HG02678 (cell line): ENCODE results near the gene TTC29.
"Not testable (repeated sequence)": the region's sequence is repeated elsewhere in the genome, so short reads cannot be mapped to it uniquely, and the experiment has no call there.

Experiments used
- ATAC-seq: cut with Tn5 transposase; IDR thresholded peaks from one replicate; pipeline ENCODE4 v1.9.1; 2021; ENCODE audit warnings: mild to moderate bottlenecking, moderate library complexity; ENCODE audit not compliant: unreplicated experiment

TTC29 gene

DNA sequence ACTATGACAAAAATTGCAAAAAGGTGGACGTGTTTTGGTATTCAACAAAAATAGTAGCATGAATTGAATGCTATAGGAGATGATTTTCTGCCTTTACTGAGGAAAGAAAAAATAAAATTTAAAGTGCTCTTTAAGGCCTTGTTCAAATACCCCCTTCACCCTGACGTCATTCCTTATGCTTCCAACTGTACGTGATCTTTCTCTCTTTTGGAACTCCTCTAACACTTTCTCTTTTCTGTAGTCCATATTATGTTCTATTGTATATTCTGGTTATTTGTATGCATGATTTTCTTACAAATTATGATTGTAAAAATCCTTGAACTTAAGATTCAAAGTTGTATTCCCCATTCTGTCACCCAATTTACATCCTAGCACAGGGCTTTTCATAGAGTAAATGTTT, 206.5 kb downstream of the TTC29 start:
- ATAC-seq = no peak

GRCh38 chr4:146723519-146723918, 222.1 kb downstream of the TTC29 start:
- ATAC-seq = not testable (repeated sequence)

DNA sequence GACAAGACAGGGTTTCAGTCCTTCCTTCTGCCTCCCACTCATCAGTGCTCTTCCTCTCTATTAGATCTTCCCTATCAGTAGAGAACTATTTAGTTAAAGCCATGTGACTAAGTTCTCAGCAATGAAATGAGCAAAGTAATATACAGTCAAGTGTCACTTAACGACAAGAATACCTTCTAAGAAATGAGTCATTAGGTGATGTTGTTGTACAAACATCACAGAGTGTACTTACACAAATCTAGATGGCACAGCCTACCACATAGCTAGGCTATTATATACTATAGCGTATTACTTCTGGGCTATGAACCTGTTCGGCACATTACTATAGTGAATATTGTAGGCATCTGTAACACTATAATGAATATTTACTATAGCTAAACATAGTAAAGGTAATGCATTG, 235.7 kb downstream of the TTC29 start:
- no peak for ATAC-seq

GRCh38 chr4:146699910-146700309, 245.8 kb downstream of the TTC29 start:
- no peak for ATAC-seq

DNA sequence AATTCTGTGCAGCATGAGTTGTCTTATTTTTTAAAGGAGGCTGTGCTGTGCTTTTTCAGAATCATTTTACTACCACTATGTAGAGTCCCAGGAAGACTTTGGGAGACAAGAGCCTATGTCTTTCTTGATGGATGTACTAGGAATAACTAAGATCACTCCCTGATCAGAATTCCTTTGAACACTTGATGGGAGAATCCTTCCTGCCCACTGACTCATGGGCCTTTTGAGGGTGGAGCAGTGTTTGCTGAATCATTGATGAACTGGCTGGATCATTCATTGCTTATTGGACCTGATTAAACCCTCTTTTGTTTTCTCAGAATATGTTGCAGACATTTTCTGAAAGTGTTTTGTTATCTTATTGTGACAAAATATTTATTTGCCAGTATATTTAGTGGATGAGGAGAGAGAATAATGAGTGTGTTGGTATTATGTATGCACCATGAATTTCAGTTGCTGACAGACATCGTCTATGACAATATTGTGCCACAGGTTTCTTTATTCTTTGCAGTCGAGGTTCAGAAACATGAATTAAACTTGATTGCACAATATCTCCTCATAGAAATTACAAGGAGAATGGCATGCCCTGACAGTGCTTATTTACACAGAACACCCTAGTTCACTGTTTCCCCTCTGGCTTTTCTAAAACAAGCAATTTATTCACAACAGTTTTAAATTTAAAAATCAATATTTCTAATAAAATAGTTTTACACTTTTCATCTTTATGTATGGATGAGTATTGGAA, 270.7 kb downstream of the TTC29 start:
- no peak for ATAC-seq

GRCh38 chr4:146663968-146664311, 281.7 kb downstream of the TTC29 start:
- not testable (repeated sequence) for ATAC-seq

- ATAC-seq = no peak
Measured at GRCh38 chr4:146661367-146661766, 284.3 kb downstream of the TTC29 start.
